ENCODE measurements around the gene TRIM26. TPM values are rescaled to one million over a fixed set of nuclear protein-coding genes. Genes with fewer than 3 reads are reported as not detected.

TRIM26 gene
- total RNA-seq, 1 donor from 2014 or later = 46.3 TPM

DNA sequence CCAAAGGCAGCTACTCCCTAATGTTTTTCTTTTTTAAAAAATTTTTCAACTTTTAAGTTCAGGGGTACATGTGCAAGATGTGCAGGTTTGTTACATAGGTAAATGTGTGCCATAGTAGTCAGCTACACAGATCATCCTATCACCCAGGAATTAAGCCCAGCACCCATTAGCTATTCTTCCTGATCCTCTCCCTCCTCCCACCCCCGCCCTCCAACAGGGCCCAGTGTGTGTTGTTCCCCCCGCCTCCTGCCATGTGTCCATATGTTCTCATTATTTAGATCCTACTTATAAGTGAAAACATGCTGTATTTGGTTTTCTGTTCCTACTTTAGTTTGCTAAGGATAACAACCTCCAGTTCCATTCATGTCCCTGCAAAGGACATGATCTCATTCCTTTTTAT is 37.4 kb downstream of the TRIM26 start:
- Mint-ChIP-seq H3K27me3 (peaks cover 83% of the 10 kb centered on the region), H3K36me3 (no peaks in the 10 kb centered on the region), H3K9me3 (no peaks in the 10 kb centered on the region), H3K27ac (no peak overlapping the region), H3K4me3 (no peak overlapping the region), H3K4me1 (ENCODE audit: unreplicated experiment) (no peaks in the 10 kb centered on the region)
- no peak for DNase-seq (ENCODE audit: extremely low spot score, unreplicated experiment)
- TF ChIP-seq, protein P1, sequence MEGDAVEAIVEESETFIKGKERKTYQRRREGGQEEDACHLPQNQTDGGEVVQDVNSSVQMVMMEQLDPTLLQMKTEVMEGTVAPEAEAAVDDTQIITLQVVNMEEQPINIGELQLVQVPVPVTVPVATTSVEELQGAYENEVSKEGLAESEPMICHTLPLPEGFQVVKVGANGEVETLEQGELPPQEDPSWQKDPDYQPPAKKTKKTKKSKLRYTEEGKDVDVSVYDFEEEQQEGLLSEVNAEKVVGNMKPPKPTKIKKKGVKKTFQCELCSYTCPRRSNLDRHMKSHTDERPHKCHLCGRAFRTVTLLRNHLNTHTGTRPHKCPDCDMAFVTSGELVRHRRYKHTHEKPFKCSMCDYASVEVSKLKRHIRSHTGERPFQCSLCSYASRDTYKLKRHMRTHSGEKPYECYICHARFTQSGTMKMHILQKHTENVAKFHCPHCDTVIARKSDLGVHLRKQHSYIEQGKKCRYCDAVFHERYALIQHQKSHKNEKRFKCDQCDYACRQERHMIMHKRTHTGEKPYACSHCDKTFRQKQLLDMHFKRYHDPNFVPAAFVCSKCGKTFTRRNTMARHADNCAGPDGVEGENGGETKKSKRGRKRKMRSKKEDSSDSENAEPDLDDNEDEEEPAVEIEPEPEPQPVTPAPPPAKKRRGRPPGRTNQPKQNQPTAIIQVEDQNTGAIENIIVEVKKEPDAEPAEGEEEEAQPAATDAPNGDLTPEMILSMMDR (conservative IDR thresholded peaks at IDR 0.05) = no peak

DNA sequence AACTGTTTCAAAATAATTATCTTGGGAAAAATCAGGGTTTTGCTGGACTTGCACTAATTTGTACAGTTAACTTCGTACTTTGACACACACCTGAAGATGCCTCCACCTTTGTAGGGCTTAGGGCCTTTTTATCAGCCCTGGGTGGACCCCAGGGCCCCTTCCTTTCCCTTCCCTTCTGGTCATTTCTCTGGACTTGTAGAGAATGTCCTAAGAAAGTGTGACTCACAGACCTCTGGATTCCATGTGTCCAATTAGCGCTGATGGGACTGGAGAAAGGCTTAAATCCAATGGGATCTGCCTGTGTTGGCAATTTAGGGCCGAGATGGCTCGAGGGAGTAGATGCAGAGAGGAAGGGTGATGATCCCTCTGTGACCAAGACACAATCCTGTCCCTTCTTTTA is 40.5 kb downstream of the TRIM26 start:
- Mint-ChIP-seq H3K27ac (no peak overlapping the region), H3K4me3 (no peak overlapping the region), H3K27me3 (peaks cover 97% of the 10 kb centered on the region), H3K4me1 (ENCODE audit: unreplicated experiment) (no peaks in the 10 kb centered on the region), H3K36me3 (no peaks in the 10 kb centered on the region), H3K9me3 (no peaks in the 10 kb centered on the region)
- TF ChIP-seq, protein P1 (conservative IDR thresholded peaks at IDR 0.05) = no peak
- DNase-seq (ENCODE audit: extremely low spot score, unreplicated experiment) = no peak

DNA sequence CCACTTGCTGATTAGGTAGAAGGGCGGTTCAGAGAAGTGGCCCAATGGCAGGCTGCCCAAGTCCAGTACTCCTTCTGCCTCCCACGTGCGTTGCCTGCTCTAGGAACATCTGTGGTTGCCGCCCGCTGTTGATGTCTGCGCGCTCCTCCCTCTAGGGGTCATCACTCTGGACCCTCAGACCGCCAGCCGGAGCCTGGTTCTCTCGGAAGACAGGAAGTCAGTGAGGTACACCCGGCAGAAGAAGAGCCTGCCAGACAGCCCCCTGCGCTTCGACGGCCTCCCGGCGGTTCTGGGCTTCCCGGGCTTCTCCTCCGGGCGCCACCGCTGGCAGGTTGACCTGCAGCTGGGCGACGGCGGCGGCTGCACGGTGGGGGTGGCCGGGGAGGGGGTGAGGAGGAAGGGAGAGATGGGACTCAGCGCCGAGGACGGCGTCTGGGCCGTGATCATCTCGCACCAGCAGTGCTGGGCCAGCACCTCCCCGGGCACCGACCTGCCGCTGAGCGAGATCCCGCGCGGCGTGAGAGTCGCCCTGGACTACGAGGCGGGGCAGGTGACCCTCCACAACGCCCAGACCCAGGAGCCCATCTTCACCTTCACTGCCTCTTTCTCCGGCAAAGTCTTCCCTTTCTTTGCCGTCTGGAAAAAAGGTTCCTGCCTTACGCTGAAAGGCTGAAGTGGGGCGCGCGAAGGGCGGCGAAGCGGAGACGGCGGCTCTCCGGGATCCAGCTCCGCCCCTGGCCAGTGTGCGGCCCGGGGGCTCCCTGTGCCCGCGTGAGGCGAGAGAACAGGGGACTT is 41.3 kb downstream of the TRIM26 start:
- H3K9me3 Mint-ChIP-seq = no peaks in the 10 kb centered on the region

DNA sequence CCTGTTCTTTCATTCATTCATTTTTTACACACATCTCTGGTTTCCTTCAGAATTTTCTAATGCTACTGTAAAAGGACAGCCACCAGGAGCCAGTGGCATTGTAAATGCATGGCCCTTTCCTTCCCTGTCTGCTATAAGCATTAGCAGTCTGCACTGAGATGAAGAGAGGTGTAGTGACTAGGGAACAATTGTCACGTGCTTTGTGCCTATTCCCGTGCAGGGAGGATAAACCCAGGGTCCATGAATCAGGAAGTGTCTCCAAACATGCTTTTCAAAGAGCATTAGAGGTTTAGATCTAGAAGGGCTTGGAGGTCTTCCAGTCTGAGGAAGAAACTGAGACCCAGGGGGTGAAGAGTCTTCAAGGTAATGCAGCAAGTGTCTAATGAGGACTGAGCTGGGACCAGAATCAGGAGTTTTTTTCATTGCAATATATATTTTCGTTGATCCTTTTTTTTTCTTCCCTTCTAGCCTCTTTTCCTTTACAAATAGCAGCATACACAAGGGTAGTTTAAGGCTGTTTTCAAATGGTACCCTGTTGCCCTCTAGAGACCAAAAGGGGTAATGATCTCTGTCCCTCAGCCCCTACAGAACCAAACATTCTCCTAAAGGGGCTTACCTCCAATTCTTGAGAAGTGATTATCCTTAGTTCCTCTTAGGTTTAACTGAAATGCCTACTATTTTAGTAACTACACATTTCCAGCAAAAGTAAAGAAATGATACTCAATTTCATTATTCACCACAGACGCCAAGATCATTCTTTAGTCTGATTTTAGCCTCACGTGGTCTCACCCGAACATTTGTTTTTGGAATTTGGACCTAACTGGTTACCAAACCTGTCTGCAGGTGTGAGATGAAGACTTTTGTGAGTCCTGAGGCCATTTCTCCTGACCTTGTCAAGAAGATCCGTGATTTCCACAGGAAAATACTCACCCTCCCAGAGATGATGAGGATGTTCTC is 43.3 kb downstream of the TRIM26 start:
- no peak for DNase-seq (ENCODE audit: extremely low spot score, unreplicated experiment)

More for the DNA sequence above, 41.3 kb downstream of the TRIM26 start:
- Mint-ChIP-seq H3K4me1 (ENCODE audit: unreplicated experiment) (no peaks in the 10 kb centered on the region), H3K4me3 (peak overlapping the region; percentile 62), H3K27me3 (peaks cover 92% of the 10 kb centered on the region), H3K27ac (no peak overlapping the region), H3K36me3 (no peaks in the 10 kb centered on the region)
- no peak for DNase-seq (ENCODE audit: extremely low spot score, unreplicated experiment)
- TF ChIP-seq, protein P1 (conservative IDR thresholded peaks at IDR 0.05) = no peak

DNA sequence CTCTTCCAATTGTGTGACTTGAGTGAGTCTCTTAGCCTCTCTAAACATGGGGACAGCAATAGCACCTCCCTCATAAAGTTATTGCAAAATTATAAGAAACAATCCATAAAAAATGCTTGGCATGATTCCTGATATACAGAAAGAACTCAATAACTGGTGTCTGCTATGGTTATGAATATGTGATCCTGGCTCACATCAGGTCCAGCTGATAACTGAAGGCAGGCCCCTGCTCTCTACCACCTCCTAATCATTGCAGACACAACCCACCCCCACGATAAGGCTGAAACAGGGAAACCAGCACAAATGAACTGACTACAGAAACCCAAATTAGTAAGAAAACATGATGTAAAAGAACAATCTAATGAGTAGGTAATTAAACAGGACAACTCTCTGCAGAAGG is 44.5 kb downstream of the TRIM26 start:
- peaks cover 91% of the 10 kb centered on the region for H3K27me3 Mint-ChIP-seq
- no peaks in the 10 kb centered on the region for H3K36me3 Mint-ChIP-seq
- no peak for DNase-seq (ENCODE audit: extremely low spot score, unreplicated experiment)
- TF ChIP-seq, protein P1 (conservative IDR thresholded peaks at IDR 0.05) = no peak
- H3K4me1 Mint-ChIP-seq (ENCODE audit: unreplicated experiment) = no peaks in the 10 kb centered on the region
- no peak overlapping the region for H3K4me3 Mint-ChIP-seq
- H3K9me3 Mint-ChIP-seq = no peaks in the 10 kb centered on the region
- H3K27ac Mint-ChIP-seq = no peak overlapping the region

More for the DNA sequence above, 43.3 kb downstream of the TRIM26 start:
- peaks cover 92% of the 10 kb centered on the region for H3K27me3 Mint-ChIP-seq
- H3K36me3 Mint-ChIP-seq = no peaks in the 10 kb centered on the region
- H3K4me3 Mint-ChIP-seq = no peak overlapping the region
- TF ChIP-seq, protein P1 (conservative IDR thresholded peaks at IDR 0.05) = peak; percentile 78
- no peaks in the 10 kb centered on the region for H3K4me1 Mint-ChIP-seq (ENCODE audit: unreplicated experiment)
- H3K27ac Mint-ChIP-seq = no peak overlapping the region
- no peaks in the 10 kb centered on the region for H3K9me3 Mint-ChIP-seq
